OCI-LY1 (cell line): ENCODE data around the gene SPATA31C1.

Experiments
- H2AFZ ChIP-seq: fragments of 200-600 bp; sonication (generic), shearing (Covaris generic); 2 replicates; pipeline ENCODE4 v1.6.0; 2014; ENCODE audit warnings: antibody characterized with exemption, mild to moderate bottlenecking, low read length
- H3F3A ChIP-seq: fragments of 200-600 bp; sonication (generic), shearing (Covaris generic); 2 replicates; pipeline ENCODE4 v1.6.0; 2014; ENCODE audit warnings: mild to moderate bottlenecking, antibody characterized with exemption, low read length, moderate library complexity; ENCODE audit not compliant: insufficient read depth
- H3K27ac ChIP-seq: fragments of 200-600 bp; sonication (generic); 2 replicates; pipeline ENCODE4 v1.5.1; 2014; ENCODE audit warnings: low read length, mixed run types, mild to moderate bottlenecking, low read depth; ENCODE audit not compliant: poor library complexity, severe bottlenecking
- H3K27me3 ChIP-seq: fragments of 200-600 bp; sonication (generic); 2 replicates; pipeline ENCODE4 v1.6.0; 2014; ENCODE audit warnings: antibody characterized with exemption, mild to moderate bottlenecking, low read length, moderate library complexity; ENCODE audit not compliant: insufficient read depth
- H3K36me3 ChIP-seq: fragments of 200-600 bp; sonication (generic); 2 replicates; pipeline ENCODE4 v1.6.1; 2014; ENCODE audit warnings: mild to moderate bottlenecking, antibody characterized with exemption, low read length, moderate library complexity, mixed read lengths; ENCODE audit not compliant: insufficient read depth
- H3K4me1 ChIP-seq: fragments of 200-600 bp; sonication (generic); 2 replicates; pipeline ENCODE4 v1.5.1; 2014; ENCODE audit warnings: mild to moderate bottlenecking, low read length, moderate library complexity; ENCODE audit not compliant: insufficient read depth, severe bottlenecking
- H3K4me2 ChIP-seq: fragments of 200-600 bp; sonication (generic), shearing (Covaris generic); 2 replicates; pipeline ENCODE4 v1.6.1; 2014; ENCODE audit warnings: low read length
- H3K4me3 ChIP-seq: fragments of 200-600 bp; sonication (generic); 2 replicates; pipeline ENCODE4 v1.5.1; 2014; ENCODE audit warnings: low read length, low read depth, mild to moderate bottlenecking, mixed read lengths; ENCODE audit not compliant: poor library complexity, severe bottlenecking
- H3K79me2 ChIP-seq: fragments of 200-600 bp; shearing (Covaris generic); 2 replicates; pipeline ENCODE4 v1.6.1; 2016; ENCODE audit warnings: mixed run types, low read length, mixed read lengths; ENCODE audit not compliant: insufficient read depth
- H3K9ac ChIP-seq: fragments of 200-600 bp; sonication (generic), shearing (Covaris generic); 2 replicates; pipeline ENCODE4 v1.6.1; 2014; ENCODE audit warnings: mild to moderate bottlenecking, low read length, mixed read lengths
- H3K9me2 ChIP-seq: fragments of 200-600 bp; sonication (generic), shearing (Covaris generic); 2 replicates; pipeline ENCODE4 v1.6.1; 2014; ENCODE audit warnings: low read depth, mild to moderate bottlenecking, low read length, mixed read lengths
- H3K9me3 ChIP-seq: fragments of 200-600 bp; shearing (Covaris generic); 2 replicates; pipeline ENCODE4 v1.6.1; 2014; ENCODE audit warnings: low read length, mixed read lengths
- H4K20me1 ChIP-seq: fragments of 200-600 bp; sonication (generic), shearing (Covaris generic); 2 replicates; pipeline ENCODE4 v1.6.0; 2016; ENCODE audit warnings: mild to moderate bottlenecking, low read length; ENCODE audit not compliant: insufficient read depth
- EZH2 ChIP-seq: fragments of 200-600 bp; sonication (generic), shearing (Covaris generic); IDR thresholded peaks from 2 replicates; pipeline ENCODE4 v1.8.0; 2017; ENCODE audit warnings: borderline replicate concordance, mixed run types, mild to moderate bottlenecking, antibody characterized with exemption, low read length, moderate library complexity, mixed read lengths
- TF ChIP-seq, protein P1 (sequence below): fragments of 200-600 bp; sonication (generic), shearing (Covaris generic); IDR thresholded peaks from 2 replicates; pipeline ENCODE4 v1.5.1; 2017; ENCODE audit warnings: mild to moderate bottlenecking, antibody characterized with exemption, low read length, moderate library complexity, mixed read lengths

The SPATA31C1 gene

DNA sequence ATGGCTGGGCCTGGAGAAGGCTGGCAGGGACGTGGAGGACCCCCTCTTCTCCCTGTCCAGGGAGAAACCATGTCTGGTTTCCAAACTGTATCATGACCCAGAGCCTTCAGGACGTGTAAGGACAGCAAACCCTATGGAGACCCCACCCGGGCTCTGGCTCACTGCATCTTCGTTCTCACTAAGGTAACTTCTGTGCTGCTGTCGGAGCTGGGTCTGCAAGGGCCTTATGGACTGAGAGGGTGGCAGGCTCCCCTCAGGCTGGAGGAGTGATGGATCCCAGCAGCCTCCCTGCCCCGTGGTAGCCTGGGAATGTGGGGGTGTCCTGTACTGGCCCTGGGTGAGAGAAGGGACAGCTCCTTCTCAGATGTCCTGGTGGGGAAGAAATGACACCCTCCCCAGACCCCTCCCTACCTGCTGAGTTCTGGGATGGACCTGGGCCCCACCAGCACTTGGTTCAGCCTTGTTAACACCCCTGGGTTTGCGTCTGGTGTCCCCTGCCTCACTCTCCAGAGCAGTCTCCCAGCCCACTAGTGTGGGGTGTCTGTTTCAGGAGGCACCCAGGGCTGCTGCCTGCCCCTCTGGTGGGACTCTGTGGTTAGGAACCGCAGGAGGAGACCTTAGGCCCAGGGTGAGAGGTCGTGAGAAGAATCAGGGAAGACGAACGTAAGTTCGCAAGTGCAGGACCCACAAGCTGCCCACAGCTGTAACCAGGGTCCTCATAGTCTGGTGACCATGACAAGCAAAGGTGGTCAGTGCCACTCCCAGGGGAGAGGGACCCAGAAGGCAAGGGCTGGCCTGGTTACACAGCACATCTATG, 28.5 kb upstream of the SPATA31C1 start:
- no peaks in the 10 kb centered on the region for H3K4me1 ChIP-seq

DNA sequence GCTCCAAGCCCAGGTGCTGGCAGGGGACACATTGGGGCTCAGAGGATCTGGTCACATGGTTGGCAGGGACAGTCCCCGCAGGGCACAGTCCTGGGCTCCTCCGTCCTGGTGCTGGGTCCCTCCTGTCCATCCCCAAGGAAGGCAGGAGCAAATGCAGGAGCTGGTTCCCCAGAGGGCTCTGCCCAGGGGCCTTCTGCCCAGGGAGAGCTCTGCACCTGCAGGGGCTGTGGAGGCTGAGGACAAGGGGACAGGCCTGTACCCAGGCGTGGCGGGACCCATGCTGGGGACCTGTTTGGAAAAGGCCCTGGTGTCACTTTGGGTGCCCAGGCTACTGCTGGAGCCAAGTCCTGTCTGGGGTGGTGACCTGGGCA, 27.9 kb upstream of the SPATA31C1 start:
- H3K27me3 ChIP-seq: no peaks in the 10 kb centered on the region; the same call in 1 of the 2 replicates
- H3K4me1 ChIP-seq: no peaks in the 10 kb centered on the region
- no peak overlapping the region for H2AFZ ChIP-seq
- H4K20me1 ChIP-seq: no peaks in the 10 kb centered on the region
- no peak overlapping the region for H3K4me3 ChIP-seq
- TF ChIP-seq EZH2: no peak
- TF ChIP-seq, protein P1, sequence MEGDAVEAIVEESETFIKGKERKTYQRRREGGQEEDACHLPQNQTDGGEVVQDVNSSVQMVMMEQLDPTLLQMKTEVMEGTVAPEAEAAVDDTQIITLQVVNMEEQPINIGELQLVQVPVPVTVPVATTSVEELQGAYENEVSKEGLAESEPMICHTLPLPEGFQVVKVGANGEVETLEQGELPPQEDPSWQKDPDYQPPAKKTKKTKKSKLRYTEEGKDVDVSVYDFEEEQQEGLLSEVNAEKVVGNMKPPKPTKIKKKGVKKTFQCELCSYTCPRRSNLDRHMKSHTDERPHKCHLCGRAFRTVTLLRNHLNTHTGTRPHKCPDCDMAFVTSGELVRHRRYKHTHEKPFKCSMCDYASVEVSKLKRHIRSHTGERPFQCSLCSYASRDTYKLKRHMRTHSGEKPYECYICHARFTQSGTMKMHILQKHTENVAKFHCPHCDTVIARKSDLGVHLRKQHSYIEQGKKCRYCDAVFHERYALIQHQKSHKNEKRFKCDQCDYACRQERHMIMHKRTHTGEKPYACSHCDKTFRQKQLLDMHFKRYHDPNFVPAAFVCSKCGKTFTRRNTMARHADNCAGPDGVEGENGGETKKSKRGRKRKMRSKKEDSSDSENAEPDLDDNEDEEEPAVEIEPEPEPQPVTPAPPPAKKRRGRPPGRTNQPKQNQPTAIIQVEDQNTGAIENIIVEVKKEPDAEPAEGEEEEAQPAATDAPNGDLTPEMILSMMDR: no peak
- H3K79me2 ChIP-seq: no peaks in the 10 kb centered on the region
- H3K9me2 ChIP-seq: no peaks in the 10 kb centered on the region
- no peak overlapping the region for H3K4me2 ChIP-seq
- no peak overlapping the region for H3K9ac ChIP-seq
- no peaks in the 10 kb centered on the region for H3F3A ChIP-seq
- no peak overlapping the region for H3K27ac ChIP-seq
- H3K9me3 ChIP-seq: no peaks in the 10 kb centered on the region
- no peaks in the 10 kb centered on the region for H3K36me3 ChIP-seq

More for the DNA sequence above, 28.5 kb upstream of the SPATA31C1 start:
- H2AFZ ChIP-seq: no peak overlapping the region
- no peaks in the 10 kb centered on the region for H3K79me2 ChIP-seq
- TF ChIP-seq, protein P1: no peak
- TF ChIP-seq EZH2: no peak
- no peak overlapping the region for H3K4me2 ChIP-seq
- no peak overlapping the region for H3K9ac ChIP-seq
- H3K9me2 ChIP-seq: no peaks in the 10 kb centered on the region
- no peaks in the 10 kb centered on the region for H4K20me1 ChIP-seq
- H3F3A ChIP-seq: no peaks in the 10 kb centered on the region
- no peaks in the 10 kb centered on the region for H3K36me3 ChIP-seq
- no peak overlapping the region for H3K27ac ChIP-seq
- H3K4me3 ChIP-seq: no peak overlapping the region
- H3K9me3 ChIP-seq: no peaks in the 10 kb centered on the region
- no peaks in the 10 kb centered on the region for H3K27me3 ChIP-seq

DNA sequence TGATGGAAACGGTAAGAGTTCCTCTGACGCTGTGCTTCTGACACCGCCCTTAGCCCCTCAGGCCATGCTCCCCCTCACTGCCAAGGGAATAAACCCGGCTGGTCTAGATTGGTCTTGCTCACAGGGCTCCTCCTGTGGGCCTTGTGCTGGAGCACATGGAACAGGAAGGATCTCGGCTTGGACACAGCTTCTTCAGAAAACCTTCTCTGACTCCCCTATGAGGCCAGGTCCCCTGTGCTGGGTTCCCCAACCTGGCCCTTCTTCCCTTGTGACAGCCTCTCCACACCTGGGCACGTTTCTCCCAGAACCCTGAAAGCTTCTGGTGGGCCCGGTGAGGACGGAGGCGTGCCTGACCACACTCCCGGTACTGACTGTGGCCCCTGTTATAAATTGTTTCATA, 26.9 kb upstream of the SPATA31C1 start:
- Histone ChIP-seq H2AFZ (no peak overlapping the region), H3K27me3 (no peaks in the 10 kb centered on the region; the same call in 1 of the 2 replicates), H3K4me2 (no peak overlapping the region), H3K79me2 (no peaks in the 10 kb centered on the region), H3F3A (no peaks in the 10 kb centered on the region), H3K9me3 (no peaks in the 10 kb centered on the region), H3K36me3 (no peaks in the 10 kb centered on the region), H3K9ac (no peak overlapping the region), H3K4me1 (no peaks in the 10 kb centered on the region), H3K9me2 (no peaks in the 10 kb centered on the region), H3K27ac (no peak overlapping the region), H3K4me3 (no peak overlapping the region), H4K20me1 (no peaks in the 10 kb centered on the region)
- no peak for TF ChIP-seq EZH2
- TF ChIP-seq, protein P1: no peak
